Activated CD4-positive, alpha-beta T cell treated with anti-CD3 and anti-CD28 coated beads, Interleukin-2, amount 50 U/mL, for 1 hour (primary cell): ENCODE results near the gene ECHS1.
"Not testable (repeated sequence)": the region's sequence is repeated elsewhere in the genome, so short reads cannot be mapped to it uniquely, and the experiment has no call there.

Experiments
- DNase-seq: peaks from one replicate; pipeline ENCODE4 v3.0.0-alpha.2; 2020

ECHS1 gene

GRCh38 chr10:133397938-133398337 is 24.8 kb upstream of the ECHS1 start:
- DNase-seq: no peak

GRCh38 chr10:133396035-133396624 is 23.0 kb upstream of the ECHS1 start:
- DNase-seq: no peak

DNA sequence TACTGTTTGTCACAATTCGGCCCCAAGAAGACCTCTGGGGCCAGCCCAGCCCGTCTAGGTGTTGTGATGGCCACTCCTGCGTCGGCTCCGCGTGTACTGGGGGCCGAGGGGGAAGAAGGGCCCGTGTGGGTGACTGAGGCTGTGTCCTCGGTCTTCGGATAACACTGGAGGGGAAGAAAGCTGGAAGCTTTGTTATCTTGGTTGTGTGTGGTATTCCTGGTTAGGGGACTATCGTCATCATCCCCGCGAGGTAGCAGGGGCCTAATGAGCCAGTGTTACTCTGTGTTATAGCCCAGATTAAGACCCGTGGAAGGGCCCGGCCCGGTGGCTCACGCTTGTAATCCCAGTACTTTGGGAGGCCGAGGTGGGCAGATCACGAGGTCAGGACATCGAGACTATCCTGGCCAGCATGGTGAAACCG is 21.7 kb upstream of the ECHS1 start:
- no peak for DNase-seq

GRCh38 chr10:133394064-133394663 is 21.0 kb upstream of the ECHS1 start, which contains the start of gene MTG1:
Gene MTG1, plus strand, starts transcription at chr10:133394157. Its CDS starts 64 bp downstream, at chr10:133394221.
- DNase-seq: peak; percentile 92

GRCh38 chr10:133393401-133394063 is 20.4 kb upstream of the ECHS1 start:
- DNase-seq: no peak

GRCh38 chr10:133391761-133392518 is 18.8 kb upstream of the ECHS1 start:
- DNase-seq: no peak

DNA sequence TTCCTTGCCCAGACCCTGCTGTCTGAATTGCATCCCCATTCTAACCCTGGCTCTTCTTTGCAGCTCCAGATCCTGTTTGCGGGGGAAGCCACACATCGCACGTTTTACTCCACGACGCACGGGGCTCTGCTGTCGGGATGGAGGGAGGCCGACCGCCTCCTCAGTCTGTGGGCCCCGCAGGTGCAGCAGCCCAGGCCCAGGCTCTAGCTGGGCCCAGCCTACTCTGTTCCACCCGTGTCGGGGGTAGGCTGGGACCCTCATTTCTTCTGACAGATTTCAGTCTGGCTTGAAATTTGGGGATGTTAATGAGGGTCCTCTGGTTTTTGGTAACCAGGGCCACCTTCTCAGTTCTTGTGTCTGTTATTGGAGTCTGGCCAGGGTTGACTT is 18.1 kb upstream of the ECHS1 start:
- DNase-seq: no peak

GRCh38 chr10:133390597-133391248 is 17.6 kb upstream of the ECHS1 start:
- DNase-seq: no peak

DNA sequence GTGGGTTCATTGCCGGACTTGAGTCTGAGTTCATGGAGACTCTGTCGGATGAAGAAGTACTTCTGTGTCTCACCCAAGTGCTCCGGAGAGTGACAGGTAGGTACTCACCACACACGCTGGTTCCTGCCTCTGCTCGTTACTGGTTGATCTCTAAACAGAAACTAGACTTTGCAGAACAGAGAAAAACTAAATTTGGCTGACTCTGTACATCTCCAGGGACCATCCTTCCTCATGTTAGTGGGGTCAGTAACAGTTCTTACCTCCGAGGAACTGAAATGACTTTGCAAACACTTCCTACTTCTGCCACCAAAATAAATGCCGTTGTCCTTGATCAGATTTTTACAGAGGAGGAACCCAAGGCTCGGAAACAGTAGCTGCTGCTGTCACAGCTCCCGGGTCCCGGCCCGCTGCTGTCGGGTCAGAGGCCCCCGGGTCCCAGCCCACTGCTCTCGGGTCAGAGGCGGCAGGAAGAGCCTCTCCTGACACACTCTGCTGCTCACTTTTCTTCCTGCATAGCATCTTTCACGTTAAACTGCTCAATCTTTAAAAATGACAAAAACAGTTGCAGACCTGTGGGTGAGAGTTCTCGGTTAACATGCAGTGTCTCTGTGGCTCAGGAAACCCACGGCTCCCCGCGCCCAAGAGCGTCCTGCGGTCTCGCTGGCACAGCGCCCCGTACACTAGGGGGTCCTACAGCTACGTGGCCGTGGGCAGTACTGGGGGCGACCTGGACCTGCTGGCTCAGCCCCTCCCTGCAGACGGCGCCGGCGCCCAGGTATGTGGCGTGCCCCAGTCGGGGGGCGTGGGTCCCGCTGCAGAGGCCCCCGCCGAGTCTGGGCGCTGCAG is 16.0 kb upstream of the ECHS1 start:
- DNase-seq: peak; percentile 34

GRCh38 chr10:133388236-133388972 is 15.2 kb upstream of the ECHS1 start:
- DNase-seq: no peak

DNA sequence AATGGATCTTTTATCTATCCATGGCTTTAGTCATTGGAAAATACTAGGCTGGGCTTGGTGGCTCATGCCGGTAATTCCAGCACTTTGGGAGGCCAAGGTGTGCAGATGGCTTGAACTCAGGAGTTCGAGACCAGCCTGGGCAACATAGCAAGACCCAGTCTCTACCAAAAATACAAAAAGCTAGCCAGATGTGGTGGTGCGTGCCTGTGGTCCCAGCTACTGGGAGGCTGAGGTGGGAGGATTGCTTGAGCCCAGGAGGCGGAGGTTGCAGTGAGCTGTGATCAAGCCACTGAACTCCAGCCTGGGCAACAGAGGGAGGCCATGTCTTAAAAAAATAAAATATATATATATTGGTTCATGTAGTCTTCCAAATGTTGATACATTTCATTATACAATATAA is 13.8 kb upstream of the ECHS1 start:
- not testable (repeated sequence) for DNase-seq

DNA sequence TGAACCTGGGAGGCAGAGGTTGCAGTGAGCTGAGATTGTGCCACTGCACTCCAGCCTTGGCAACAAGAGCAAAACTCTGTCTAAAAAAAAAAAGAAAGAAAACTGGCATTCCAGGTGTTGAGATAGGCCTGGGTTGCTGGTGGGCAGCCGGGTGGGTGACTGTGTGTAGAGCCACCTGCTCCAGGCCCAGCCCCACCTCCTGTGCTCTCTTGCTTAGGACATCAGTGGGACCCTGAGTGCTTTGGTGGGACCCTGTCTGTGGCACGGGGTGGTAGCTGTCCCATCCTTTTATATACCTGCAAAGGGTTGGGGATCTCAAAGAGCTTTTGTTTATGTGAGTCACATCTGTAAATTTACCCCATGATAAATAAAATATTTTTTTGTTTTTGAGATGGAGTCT is 12.1 kb upstream of the ECHS1 start:
- DNase-seq: no peak

GRCh38 chr10:133384071-133384470 is 10.9 kb upstream of the ECHS1 start:
- DNase-seq: no peak

DNA sequence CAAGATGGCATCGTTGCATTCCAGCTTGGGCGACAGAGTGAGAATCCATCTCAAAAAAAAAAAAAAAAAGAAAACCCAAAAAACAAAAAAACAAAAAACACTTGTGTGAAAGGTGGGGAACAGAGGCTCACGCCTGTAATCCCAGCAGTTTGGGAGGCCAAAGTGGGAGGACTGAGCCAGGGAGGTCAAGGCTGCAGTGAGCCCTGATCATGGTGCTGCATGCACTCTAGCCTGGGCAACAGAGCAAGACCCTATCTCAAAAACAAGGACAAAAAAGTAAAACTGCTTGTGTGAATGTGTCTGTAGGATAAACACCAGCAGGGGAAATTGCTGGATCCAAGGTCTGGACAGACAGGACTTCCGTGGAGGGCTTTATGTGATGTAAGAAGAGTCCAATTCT is 10.4 kb upstream of the ECHS1 start:
- no peak for DNase-seq

DNA sequence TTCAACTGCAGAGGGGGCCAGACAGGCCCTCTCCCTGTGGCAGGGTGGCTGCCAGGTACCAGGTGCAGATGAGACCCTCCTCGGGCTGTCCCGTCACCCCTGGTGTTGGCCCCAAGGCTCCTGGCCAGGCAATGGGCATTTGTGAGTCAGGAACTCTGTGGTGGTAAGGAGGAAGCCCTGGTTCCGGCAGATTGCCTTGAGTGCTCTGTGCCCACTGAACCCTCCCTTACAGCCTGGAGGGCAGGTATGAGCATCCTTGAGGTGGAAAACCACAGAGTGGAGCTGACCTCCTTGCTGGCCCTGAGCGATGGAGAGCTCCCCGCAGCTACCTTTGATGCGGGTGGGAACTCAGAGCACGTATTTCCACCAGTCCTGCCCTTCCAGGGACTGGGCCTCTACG is 7.9 kb upstream of the ECHS1 start:
- no peak for DNase-seq

- DNase-seq: no peak
These were observed 6.9 kb upstream of the ECHS1 start for GRCh38 chr10:133379801-133380666.

DNA sequence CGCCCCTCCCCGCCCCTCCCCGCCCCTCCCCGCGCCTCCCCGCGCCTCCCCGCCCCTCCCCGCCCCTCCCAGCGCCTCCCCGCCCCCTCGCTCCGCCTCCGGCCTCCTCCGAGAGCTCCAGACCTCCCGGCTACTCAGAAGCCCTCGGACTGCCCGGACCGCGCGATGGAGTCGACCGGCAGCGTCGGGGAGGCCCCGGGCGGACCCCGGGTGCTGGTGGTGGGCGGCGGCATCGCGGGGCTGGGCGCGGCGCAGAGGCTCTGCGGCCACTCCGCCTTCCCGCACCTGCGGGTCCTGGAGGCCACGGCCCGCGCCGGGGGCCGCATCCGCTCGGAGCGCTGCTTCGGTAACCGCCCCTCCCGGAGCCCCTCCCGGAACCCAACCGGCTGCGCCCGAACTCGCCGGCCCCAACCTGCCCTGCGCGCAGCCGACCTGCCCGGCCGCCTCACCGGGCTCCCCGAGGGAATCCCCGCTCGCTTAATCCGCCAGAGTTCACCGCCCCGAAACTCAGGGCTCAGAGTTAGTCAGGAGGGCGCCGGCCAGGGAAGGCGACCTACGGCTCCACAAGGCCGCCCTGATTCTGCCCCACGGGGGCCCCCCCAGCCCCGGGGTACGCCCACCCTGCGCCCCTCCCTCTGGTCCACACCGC is 6.1 kb upstream of the ECHS1 start, which contains the start of gene PAOX:
Gene PAOX (plus strand): TSS at position 111 of the 649 bp plus-strand sequence. CDS start 55 bp downstream, at position 166.
- DNase-seq: peak; percentile 46

GRCh38 chr10:133378251-133379096 is 5.3 kb upstream of the ECHS1 start:
- peak; percentile 53 for DNase-seq

GRCh38 chr10:133377818-133378250 is 4.7 kb upstream of the ECHS1 start:
- no peak for DNase-seq
